HG03520 (cell line): ENCODE measurements around the gene RABGAP1L.
"Not testable (repeated sequence)": the region's sequence is repeated elsewhere in the genome, so short reads cannot be mapped to it uniquely, and the experiment has no call there.

ENCODE experiments used
- ATAC-seq: cut with Tn5 transposase; IDR thresholded peaks from one replicate; pipeline ENCODE4 v1.9.1; 2021; ENCODE audit warnings: mild to moderate bottlenecking, moderate library complexity; ENCODE audit not compliant: unreplicated experiment

Gene RABGAP1L

GRCh38 chr1:174286042-174286441 is 126.7 kb downstream of the RABGAP1L start:
- ATAC-seq, result no peak

- no peak for ATAC-seq
Measured at GRCh38 chr1:174289644-174290310, 130.5 kb downstream of the RABGAP1L start.

GRCh38 chr1:174291059-174291458 is 131.7 kb downstream of the RABGAP1L start:
- no peak for ATAC-seq

GRCh38 chr1:174296309-174296708 is 137.0 kb downstream of the RABGAP1L start:
- no peak for ATAC-seq

- ATAC-seq, result no peak
Measured at GRCh38 chr1:174297351-174297750, 138.0 kb downstream of the RABGAP1L start.

GRCh38 chr1:174301295-174302077 is 142.2 kb downstream of the RABGAP1L start:
- no peak for ATAC-seq

GRCh38 chr1:174308604-174309003 is 149.3 kb downstream of the RABGAP1L start:
- ATAC-seq, result no peak

GRCh38 chr1:174309490-174309889 is 150.2 kb downstream of the RABGAP1L start:
- no peak for ATAC-seq

GRCh38 chr1:174314433-174314832 is 155.1 kb downstream of the RABGAP1L start:
- no peak for ATAC-seq

- no peak for ATAC-seq
Measured at GRCh38 chr1:174315239-174315638, 155.9 kb downstream of the RABGAP1L start.

- not testable (repeated sequence) for ATAC-seq
Measured at GRCh38 chr1:174320897-174321296, 161.6 kb downstream of the RABGAP1L start.

- ATAC-seq, result no peak
Measured at GRCh38 chr1:174322202-174322862, 163.0 kb downstream of the RABGAP1L start.

GRCh38 chr1:174324493-174324892 is 165.2 kb downstream of the RABGAP1L start:
- ATAC-seq, result no peak

- ATAC-seq, result no peak
Measured at GRCh38 chr1:174324939-174325338, 165.6 kb downstream of the RABGAP1L start.

GRCh38 chr1:174326278-174326677 is 167.0 kb downstream of the RABGAP1L start:
- no peak for ATAC-seq

- no peak for ATAC-seq
Measured at GRCh38 chr1:174333437-174333836, 174.1 kb downstream of the RABGAP1L start.

GRCh38 chr1:174337000-174337681 is 177.8 kb downstream of the RABGAP1L start:
- ATAC-seq, result no peak

- not testable (repeated sequence) for ATAC-seq
Measured at GRCh38 chr1:174340404-174340803, 181.1 kb downstream of the RABGAP1L start.

GRCh38 chr1:174344162-174344561 is 184.8 kb downstream of the RABGAP1L start:
- no peak for ATAC-seq

GRCh38 chr1:174352117-174352516 is 192.8 kb downstream of the RABGAP1L start:
- no peak for ATAC-seq
